AG08396 (cell line): ENCODE measurements around the gene FGF19.

Experiments
- DNase-seq: peaks from one replicate; pipeline ENCODE4 v3.0.0; 2012; ENCODE audit warnings: low spot score, mixed read lengths

FGF19 gene

DNA sequence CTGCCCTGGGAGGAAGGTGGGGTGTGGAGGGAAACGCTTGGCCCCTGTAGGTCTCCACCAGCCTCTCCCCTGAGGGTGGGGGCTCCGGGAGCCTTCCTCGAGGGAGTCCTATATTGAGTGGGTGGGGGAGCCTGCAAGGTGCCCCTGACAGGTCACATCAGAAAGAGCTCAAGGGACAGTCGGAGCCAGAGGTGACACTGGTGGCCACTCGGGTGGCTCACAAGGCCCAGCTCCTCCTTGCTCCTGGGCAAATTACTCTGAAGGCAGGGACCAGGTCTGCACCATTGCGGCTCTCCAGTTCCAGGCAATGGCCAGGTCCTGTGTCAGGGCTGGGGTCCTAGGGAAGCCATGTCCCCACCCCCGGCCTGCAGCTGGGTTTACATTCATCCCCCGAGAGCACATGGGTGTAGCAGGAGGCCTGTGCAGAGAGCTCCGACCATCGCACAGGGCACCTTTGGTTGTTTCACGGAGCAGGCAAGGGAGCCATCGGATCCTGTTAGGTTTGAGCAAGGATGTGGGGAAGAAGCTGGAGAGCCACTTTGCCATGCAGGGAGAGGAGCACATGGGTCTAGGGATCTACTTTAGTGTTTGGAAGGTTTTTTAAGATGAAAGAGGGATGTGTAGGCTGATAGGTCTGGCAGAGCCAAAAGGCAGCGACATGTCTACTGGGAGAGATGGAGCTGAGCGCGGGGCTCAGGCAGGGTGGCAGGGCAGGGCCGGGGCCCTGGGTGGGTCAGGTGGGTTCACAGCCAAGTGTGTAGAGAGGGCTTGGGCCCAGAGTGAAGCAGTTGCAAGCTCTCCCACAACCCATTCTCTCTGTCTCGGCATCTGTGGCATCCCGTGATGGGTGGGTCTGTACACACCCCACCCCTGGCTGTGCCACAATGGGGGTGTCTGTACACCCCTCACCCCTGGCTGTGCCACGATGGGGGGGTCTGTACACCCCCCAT lies 48.1 kb downstream of the FGF19 start:
- no peak for DNase-seq

DNA sequence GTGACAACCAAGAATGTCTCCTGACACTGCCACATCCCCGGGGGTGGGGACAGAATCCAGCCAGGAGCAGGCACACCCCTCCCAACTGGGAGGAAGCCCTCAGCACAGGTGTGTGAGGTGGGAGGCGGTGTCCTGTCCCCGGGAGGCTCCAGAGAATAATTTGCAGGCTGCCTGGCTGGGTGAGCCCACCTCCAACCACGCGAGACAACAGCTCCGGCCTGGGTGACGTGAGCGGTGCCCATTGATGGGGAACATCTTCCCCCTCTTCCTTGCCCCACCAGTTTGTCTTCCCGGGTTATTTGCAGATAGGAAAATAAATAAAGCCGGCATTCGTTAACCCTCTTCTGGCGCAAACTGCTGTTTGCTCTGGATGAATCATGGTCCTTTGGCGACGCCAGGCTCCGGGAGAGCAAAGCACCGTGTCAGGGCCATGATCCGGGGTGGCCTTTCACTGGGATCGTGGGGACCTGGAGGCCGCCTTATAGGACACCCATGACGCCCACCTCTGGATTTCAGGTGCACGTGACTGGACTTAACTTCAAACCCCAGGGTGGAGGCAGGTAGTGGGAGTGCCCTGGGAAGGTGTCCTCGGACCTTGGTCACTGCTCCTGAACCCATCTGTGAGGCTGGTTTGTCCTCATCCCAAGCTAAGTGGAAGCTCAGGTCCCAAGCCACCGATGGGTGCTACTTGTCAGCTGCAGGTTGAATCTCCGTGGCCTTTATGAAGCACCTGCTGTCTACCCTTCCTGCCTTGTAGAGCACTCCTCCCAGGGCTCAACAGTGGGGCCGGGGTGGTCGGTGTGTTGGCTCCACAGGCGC lies 49.0 kb downstream of the FGF19 start:
- DNase-seq = peak; percentile 41

GRCh38 chr11:69654001-69654659 lies 49.7 kb downstream of the FGF19 start:
- DNase-seq = no peak

GRCh38 chr11:69653406-69653960 lies 50.3 kb downstream of the FGF19 start:
- DNase-seq = no peak

GRCh38 chr11:69652999-69653398 lies 50.8 kb downstream of the FGF19 start:
- no peak for DNase-seq

DNA sequence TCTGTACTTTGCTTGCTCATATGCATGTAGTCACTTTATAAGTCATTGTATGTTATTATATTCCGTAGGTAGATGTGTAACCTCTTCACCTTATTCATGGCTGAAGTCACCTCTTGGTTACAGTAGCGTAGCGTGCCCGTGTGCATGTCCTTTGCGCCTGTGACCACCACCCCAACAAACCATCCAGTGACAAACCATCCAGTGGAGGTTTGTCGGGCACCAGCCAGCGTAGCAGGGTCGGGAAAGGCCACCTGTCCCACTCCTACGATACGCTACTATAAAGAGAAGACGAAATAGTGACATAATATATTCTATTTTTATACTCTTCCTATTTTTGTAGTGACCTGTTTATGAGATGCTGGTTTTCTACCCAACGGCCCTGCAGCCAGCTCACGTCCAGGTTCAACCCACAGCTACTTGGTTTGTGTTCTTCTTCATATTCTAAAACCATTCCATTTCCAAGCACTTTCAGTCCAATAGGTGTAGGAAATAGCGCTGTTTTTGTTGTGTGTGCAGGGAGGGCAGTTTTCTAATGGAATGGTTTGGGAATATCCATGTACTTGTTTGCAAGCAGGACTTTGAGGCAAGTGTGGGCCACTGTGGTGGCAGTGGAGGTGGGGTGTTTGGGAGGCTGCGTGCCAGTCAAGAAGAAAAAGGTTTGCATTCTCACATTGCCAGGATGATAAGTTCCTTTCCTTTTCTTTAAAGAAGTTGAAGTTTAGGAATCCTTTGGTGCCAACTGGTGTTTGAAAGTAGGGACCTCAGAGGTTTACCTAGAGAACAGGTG lies 51.8 kb downstream of the FGF19 start:
- DNase-seq = no peak

GRCh38 chr11:69650832-69651344 lies 52.9 kb downstream of the FGF19 start:
- DNase-seq = no peak

GRCh38 chr11:69650081-69650831 lies 53.6 kb downstream of the FGF19 start:
- no peak for DNase-seq

DNA sequence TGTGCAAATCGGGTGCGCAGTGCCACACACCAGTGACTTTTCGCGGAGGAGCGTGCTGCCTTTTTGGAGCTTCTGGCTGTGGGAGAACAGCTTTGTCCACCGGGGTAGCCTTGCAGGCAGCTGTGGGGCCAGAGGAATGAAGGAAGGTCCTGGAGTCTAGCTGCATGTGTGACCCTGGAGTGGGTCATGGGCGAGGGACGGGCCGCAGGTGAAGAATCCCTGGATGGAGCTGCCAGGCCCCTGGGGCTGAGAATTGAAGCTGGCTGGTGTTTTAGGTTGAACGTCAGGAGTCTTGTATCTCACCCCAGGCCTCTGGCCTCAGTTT lies 54.3 kb downstream of the FGF19 start:
- no peak for DNase-seq

- no peak for DNase-seq
Observed at GRCh38 chr11:69648679-69649575, 54.9 kb downstream of the FGF19 start.
